Fibroblast of lung (primary cell): ENCODE data around the gene CYTH1.

Experiments used
- CTCF ChIP-seq, 2 donors: IDR thresholded peaks in 1 of 2; conservative IDR thresholded peaks in 1 of 2; 1 replicate in 1 of 2; 2 replicates in 1 of 2; pipeline ENCODE4 v1.5.1; 2011 to 2012; ENCODE audit warnings: low read length in 2 of 2, control low read depth in 1 of 2, inconsistent platforms in 1 of 2, low read depth in 1 of 2, mild to moderate bottlenecking in 1 of 2
- EZH2 ChIP-seq: IDR thresholded peaks from 2 replicates; pipeline ENCODE4 v1.5.1; 2012; ENCODE audit warnings: low read length, control low read depth, mild to moderate bottlenecking; ENCODE audit errors: missing control alignments

- TF ChIP-seq CTCF (conservative IDR thresholded peaks at IDR 0.05 in 1 of 2, IDR thresholded peaks at IDR 0.05 in 1 of 2; ENCODE audit: low read depth in 1 of 2, low read length in 2 of 2) (no peak), EZH2 (no peak)
Measured at GRCh38 chr17:78735832-78736525, 46.1 kb downstream of the CYTH1 start.
